ENCODE data around the gene GLI3.

DNA sequence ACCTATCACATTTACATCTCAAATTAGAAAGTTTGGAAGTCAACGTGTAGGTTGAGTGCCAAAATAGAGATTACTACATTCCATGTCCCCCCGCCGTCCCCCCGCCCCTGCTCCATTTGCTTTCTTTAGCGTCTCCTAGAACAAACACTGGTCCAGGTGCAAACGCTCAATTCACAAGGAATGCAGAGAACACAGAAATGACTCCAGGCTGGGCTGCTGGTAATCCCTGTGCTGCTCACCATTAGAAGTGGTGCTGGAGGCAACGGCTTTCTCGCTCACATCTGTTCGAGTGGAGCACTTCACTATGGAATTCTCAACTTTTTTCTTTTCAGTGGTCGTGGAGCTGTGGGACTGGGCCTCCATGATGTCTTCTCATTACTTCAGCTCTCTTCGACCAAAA is 14.1 kb downstream of the GLI3 start:
- TF ChIP-seq, protein P1, sequence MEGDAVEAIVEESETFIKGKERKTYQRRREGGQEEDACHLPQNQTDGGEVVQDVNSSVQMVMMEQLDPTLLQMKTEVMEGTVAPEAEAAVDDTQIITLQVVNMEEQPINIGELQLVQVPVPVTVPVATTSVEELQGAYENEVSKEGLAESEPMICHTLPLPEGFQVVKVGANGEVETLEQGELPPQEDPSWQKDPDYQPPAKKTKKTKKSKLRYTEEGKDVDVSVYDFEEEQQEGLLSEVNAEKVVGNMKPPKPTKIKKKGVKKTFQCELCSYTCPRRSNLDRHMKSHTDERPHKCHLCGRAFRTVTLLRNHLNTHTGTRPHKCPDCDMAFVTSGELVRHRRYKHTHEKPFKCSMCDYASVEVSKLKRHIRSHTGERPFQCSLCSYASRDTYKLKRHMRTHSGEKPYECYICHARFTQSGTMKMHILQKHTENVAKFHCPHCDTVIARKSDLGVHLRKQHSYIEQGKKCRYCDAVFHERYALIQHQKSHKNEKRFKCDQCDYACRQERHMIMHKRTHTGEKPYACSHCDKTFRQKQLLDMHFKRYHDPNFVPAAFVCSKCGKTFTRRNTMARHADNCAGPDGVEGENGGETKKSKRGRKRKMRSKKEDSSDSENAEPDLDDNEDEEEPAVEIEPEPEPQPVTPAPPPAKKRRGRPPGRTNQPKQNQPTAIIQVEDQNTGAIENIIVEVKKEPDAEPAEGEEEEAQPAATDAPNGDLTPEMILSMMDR (IDR thresholded peaks at IDR 0.05; ENCODE audit: borderline replicate concordance, extremely low read depth, low read length, poor library complexity, severe bottlenecking): no peak
- TF ChIP-seq EZH2 (IDR thresholded peaks at IDR 0.05; ENCODE audit: borderline replicate concordance, low read depth, low read length, severe bottlenecking): no peak

Measured in DND-41 (cell line).